ENCODE results near the gene EXOSC3.

EXOSC3 gene

DNA sequence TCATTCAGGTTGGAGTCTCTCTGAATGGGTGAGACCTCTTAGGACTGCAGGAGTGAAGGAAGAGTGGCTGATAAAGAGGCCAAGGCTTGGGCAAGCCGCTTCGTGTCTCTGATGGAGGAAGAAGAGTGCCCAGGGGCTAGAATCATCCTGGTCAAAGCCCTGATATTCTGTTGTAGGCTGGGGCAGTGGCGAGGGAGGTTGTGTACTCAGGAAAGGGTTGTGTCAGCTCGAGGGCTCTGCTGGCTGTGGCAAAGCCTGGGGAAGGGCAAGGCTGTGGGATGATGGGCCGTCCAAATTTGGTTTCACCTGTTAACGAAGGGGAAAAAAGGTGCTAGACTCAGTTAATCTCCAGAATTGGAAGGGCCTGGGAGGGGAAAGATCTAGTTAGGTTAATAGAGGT is 33.7 kb downstream of the EXOSC3 start:
- no peak overlapping the region for H3K4me3 ChIP-seq (ENCODE audit: low read depth, low read length)
- no peak for DNase-seq
- in situ Hi-C loops (cut with HindIII; ENCODE audit: low pct_ligation_motif_present, low sequenced_read_pairs): no loop called here
- no peaks in the 10 kb centered on the region for H3K36me3 ChIP-seq (replicated peaks)
- H3K27me3 ChIP-seq (replicated peaks): no peaks in the 10 kb centered on the region
- TF ChIP-seq, protein P1, sequence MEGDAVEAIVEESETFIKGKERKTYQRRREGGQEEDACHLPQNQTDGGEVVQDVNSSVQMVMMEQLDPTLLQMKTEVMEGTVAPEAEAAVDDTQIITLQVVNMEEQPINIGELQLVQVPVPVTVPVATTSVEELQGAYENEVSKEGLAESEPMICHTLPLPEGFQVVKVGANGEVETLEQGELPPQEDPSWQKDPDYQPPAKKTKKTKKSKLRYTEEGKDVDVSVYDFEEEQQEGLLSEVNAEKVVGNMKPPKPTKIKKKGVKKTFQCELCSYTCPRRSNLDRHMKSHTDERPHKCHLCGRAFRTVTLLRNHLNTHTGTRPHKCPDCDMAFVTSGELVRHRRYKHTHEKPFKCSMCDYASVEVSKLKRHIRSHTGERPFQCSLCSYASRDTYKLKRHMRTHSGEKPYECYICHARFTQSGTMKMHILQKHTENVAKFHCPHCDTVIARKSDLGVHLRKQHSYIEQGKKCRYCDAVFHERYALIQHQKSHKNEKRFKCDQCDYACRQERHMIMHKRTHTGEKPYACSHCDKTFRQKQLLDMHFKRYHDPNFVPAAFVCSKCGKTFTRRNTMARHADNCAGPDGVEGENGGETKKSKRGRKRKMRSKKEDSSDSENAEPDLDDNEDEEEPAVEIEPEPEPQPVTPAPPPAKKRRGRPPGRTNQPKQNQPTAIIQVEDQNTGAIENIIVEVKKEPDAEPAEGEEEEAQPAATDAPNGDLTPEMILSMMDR (IDR thresholded peaks at IDR 0.05; ENCODE audit: low read depth, low read length, missing control alignments): no peak
- H3K27ac ChIP-seq: no peak overlapping the region

- in situ Hi-C loops (cut with HindIII; ENCODE audit: low pct_ligation_motif_present, low sequenced_read_pairs): loop anchor here (25.0 kb wide), 1 partner anchor 112 kb away; no protein-coding TSS in a partner anchor
- no peaks in the 10 kb centered on the region for H3K27me3 ChIP-seq (replicated peaks)
- TF ChIP-seq, protein P1 (IDR thresholded peaks at IDR 0.05; ENCODE audit: low read depth, low read length, missing control alignments): no peak
- H3K4me3 ChIP-seq (ENCODE audit: low read depth, low read length): no peak overlapping the region
- no peak overlapping the region for H3K27ac ChIP-seq
- no peaks in the 10 kb centered on the region for H3K36me3 ChIP-seq (replicated peaks)
- DNase-seq: no peak
Observed at GRCh38 chr9:37749129-37749528, 35.7 kb downstream of the EXOSC3 start.

GRCh38 chr9:37747271-37747753 is 37.6 kb downstream of the EXOSC3 start:
- no peaks in the 10 kb centered on the region for H3K27me3 ChIP-seq (replicated peaks)
- H3K27ac ChIP-seq: no peak overlapping the region
- TF ChIP-seq, protein P1 (IDR thresholded peaks at IDR 0.05; ENCODE audit: low read depth, low read length, missing control alignments): peak; percentile 97
- H3K36me3 ChIP-seq (replicated peaks): no peaks in the 10 kb centered on the region
- H3K4me3 ChIP-seq (ENCODE audit: low read depth, low read length): no peak overlapping the region
- DNase-seq: peak; percentile 65
- in situ Hi-C loops (cut with HindIII; ENCODE audit: low pct_ligation_motif_present, low sequenced_read_pairs): loop anchor here (25.0 kb wide), 1 partner anchor 110 kb away; no protein-coding TSS in a partner anchor

- Histone ChIP-seq H3K27ac (no peak overlapping the region), H3K27me3 (replicated peaks) (no peaks in the 10 kb centered on the region), H3K4me3 (ENCODE audit: low read depth, low read length) (no peak overlapping the region), H3K36me3 (replicated peaks) (no peaks in the 10 kb centered on the region)
- in situ Hi-C loops (cut with HindIII; ENCODE audit: low pct_ligation_motif_present, low sequenced_read_pairs): loop anchor here (25.0 kb wide), 1 partner anchor 109 kb away; no protein-coding TSS in a partner anchor
- TF ChIP-seq, protein P1 (IDR thresholded peaks at IDR 0.05; ENCODE audit: low read depth, low read length, missing control alignments): no peak
- DNase-seq: no peak
Observed at GRCh38 chr9:37746448-37747270, 38.2 kb downstream of the EXOSC3 start.

GRCh38 chr9:37745970-37746369 is 38.9 kb downstream of the EXOSC3 start:
- in situ Hi-C loops (cut with HindIII; ENCODE audit: low pct_ligation_motif_present, low sequenced_read_pairs): loop anchor here (25.0 kb wide), 1 partner anchor 109 kb away; no protein-coding TSS in a partner anchor
- no peaks in the 10 kb centered on the region for H3K36me3 ChIP-seq (replicated peaks)
- TF ChIP-seq, protein P1 (IDR thresholded peaks at IDR 0.05; ENCODE audit: low read depth, low read length, missing control alignments): no peak

More at GRCh38 chr9:37745970-37746369, 38.9 kb downstream of the EXOSC3 start:
- no peak overlapping the region for H3K27ac ChIP-seq
- no peak for DNase-seq
- no peaks in the 10 kb centered on the region for H3K27me3 ChIP-seq (replicated peaks)
- no peak overlapping the region for H3K4me3 ChIP-seq (ENCODE audit: low read depth, low read length)

Data from brain microvascular endothelial cell (primary cell).